Chondrocyte (in vitro differentiated cells): ENCODE measurements around the gene SOX18. TPM values are rescaled to one million over a fixed set of nuclear protein-coding genes. Genes with fewer than 3 reads are reported as not detected.

ENCODE experiments used
- DNase-seq: peaks from one replicate; pipeline ENCODE4 v3.0.0; 2021; ENCODE audit warnings: mixed read lengths, low spot score
- H3K27ac Mint-ChIP-seq: one replicate; pipeline ENCODE4 v1.8.0; 2021; ENCODE audit warnings: mild to moderate bottlenecking, moderate library complexity, mixed read lengths; ENCODE audit not compliant: unreplicated experiment
- H3K27me3 Mint-ChIP-seq: 2 replicates; pipeline ENCODE4 v1.8.0; 2021; ENCODE audit warnings: low read depth, mixed read lengths
- H3K36me3 Mint-ChIP-seq: 2 replicates; pipeline ENCODE4 v1.8.0; 2021; ENCODE audit warnings: low read depth, mixed read lengths
- H3K4me1 Mint-ChIP-seq: 2 replicates; pipeline ENCODE4 v1.8.0; 2021; ENCODE audit warnings: low read depth, mild to moderate bottlenecking, mixed read lengths
- H3K4me3 Mint-ChIP-seq: one replicate; pipeline ENCODE4 v1.8.0; 2021; ENCODE audit warnings: mild to moderate bottlenecking, moderate library complexity, mixed read lengths; ENCODE audit not compliant: unreplicated experiment
- H3K9me3 Mint-ChIP-seq: 2 replicates; pipeline ENCODE4 v1.8.0; 2021; ENCODE audit warnings: low read depth, mixed read lengths
- CTCF ChIP-seq: fragments of 200-600 bp; sonication (generic); IDR thresholded peaks from 2 replicates; pipeline ENCODE4 v1.5.0; 2021; ENCODE audit warnings: antibody characterized with exemption, mild to moderate bottlenecking, moderate library complexity
- total RNA-seq: library from RNA; stranded (reverse); gene quantifications from 3 replicates; pipeline ENCODE4 v1.2.1, GENCODE V29; 2021

SOX18 gene
- total RNA-seq, 1 donor from 2014 or later: 2.3 TPM

- H3K4me3 Mint-ChIP-seq: no peak overlapping the region
- peaks cover 48% of the 10 kb centered on the region for H3K4me1 Mint-ChIP-seq
- peak; percentile 17 for TF ChIP-seq CTCF
- no peaks in the 10 kb centered on the region for H3K9me3 Mint-ChIP-seq
- H3K27ac Mint-ChIP-seq: no peak overlapping the region
- no peaks in the 10 kb centered on the region for H3K27me3 Mint-ChIP-seq
- H3K36me3 Mint-ChIP-seq: no peaks in the 10 kb centered on the region
- no peak for DNase-seq
These were observed 6.6 kb upstream of the SOX18 start for GRCh38 chr20:64055893-64056638.

GRCh38 chr20:64055396-64055892 lies 6.0 kb upstream of the SOX18 start:
- no peaks in the 10 kb centered on the region for H3K9me3 Mint-ChIP-seq
- H3K27ac Mint-ChIP-seq: peak overlapping the region; percentile 36
- H3K4me3 Mint-ChIP-seq: no peak overlapping the region
- H3K4me1 Mint-ChIP-seq: peaks cover 48% of the 10 kb centered on the region
- H3K36me3 Mint-ChIP-seq: no peaks in the 10 kb centered on the region
- no peak for TF ChIP-seq CTCF
- H3K27me3 Mint-ChIP-seq: no peaks in the 10 kb centered on the region
- DNase-seq: no peak

GRCh38 chr20:64053841-64054661 lies 4.6 kb upstream of the SOX18 start:
- no peak for DNase-seq
- Mint-ChIP-seq H3K27me3 (peaks cover under 1% of the 10 kb centered on the region), H3K4me3 (peak overlapping the region; percentile 22)

GRCh38 chr20:64052987-64053840 lies 3.8 kb upstream of the SOX18 start:
- no peak for TF ChIP-seq CTCF
- no peak overlapping the region for H3K27ac Mint-ChIP-seq
- H3K36me3 Mint-ChIP-seq: no peaks in the 10 kb centered on the region
- H3K9me3 Mint-ChIP-seq: no peaks in the 10 kb centered on the region
- H3K27me3 Mint-ChIP-seq: peaks cover 1% of the 10 kb centered on the region
- DNase-seq: no peak
- peaks cover 37% of the 10 kb centered on the region for H3K4me1 Mint-ChIP-seq
- peak overlapping the region; percentile 22 for H3K4me3 Mint-ChIP-seq

More at GRCh38 chr20:64053841-64054661, 4.6 kb upstream of the SOX18 start:
- Mint-ChIP-seq H3K27ac (peak overlapping the region; percentile 83), H3K4me1 (peaks cover 43% of the 10 kb centered on the region), H3K36me3 (no peaks in the 10 kb centered on the region), H3K9me3 (no peaks in the 10 kb centered on the region)
- TF ChIP-seq CTCF: peak; percentile 73
